ENCODE measurements around the gene RNF7. TPM values are rescaled to one million over a fixed set of nuclear protein-coding genes. Genes with fewer than 3 reads are reported as not detected.

The RNF7 gene
- total RNA-seq, 1 experiment from 2014 or later = 126 TPM

- Mint-ChIP-seq H3K36me3 (ENCODE audit: insufficient read depth in 1 of 3, low read depth in 3 of 3) (no peaks in the 10 kb centered on the region; a peak in 1 of 7 replicates), H3K4me3 (no peak overlapping the region), H3K9me3 (peaks cover 0 to 4% of the 10 kb centered on the region in 2 experiments; a peak in 2 of 5 replicates), H3K27me3 (ENCODE audit: low read depth) (peaks cover 4% of the 10 kb centered on the region), H3K4me1 (peaks cover 10 to 13% of the 10 kb centered on the region in 2 experiments), H3K27ac (no peak overlapping the region)
- Histone ChIP-seq H4K5ac (ENCODE audit: insufficient read length, low read depth, low read length) (no peak overlapping the region), H2BK20ac (ENCODE audit: low read depth, low read length, poor library complexity, severe bottlenecking) (no peak overlapping the region), H3K79me1 (ENCODE audit: insufficient read depth, low read depth, low read length, poor library complexity, severe bottlenecking) (no peaks in the 10 kb centered on the region), H2BK12ac (ENCODE audit: insufficient read length, low read depth, low read length) (no peak overlapping the region), H3K23me2 (ENCODE audit: insufficient read length, low read depth, low read length, poor library complexity, severe bottlenecking) (no peaks in the 10 kb centered on the region), H3K56ac (ENCODE audit: insufficient read length, low read depth, low read length) (no peak overlapping the region), H3K27me3 (ENCODE audit: insufficient read depth, low read length) (no peaks in the 10 kb centered on the region), H4K8ac (replicated peaks; ENCODE audit: insufficient read length, low read depth, low read length) (no peak overlapping the region), H3K4me2 (ENCODE audit: insufficient read depth, insufficient read length, low read length) (no peak overlapping the region), H2AFZ (ENCODE audit: low read length) (no peak overlapping the region), H3T11ph (ENCODE audit: low read length) (no peak overlapping the region), H3K14ac (ENCODE audit: insufficient read depth, low read length) (no peak overlapping the region), H3K9ac (ENCODE audit: extremely low read depth, insufficient read length, low read length) (no peak overlapping the region), H3K4me1 (ENCODE audit: insufficient read depth, low read length) (no peaks in the 10 kb centered on the region), H3K9me3 (ENCODE audit: control insufficient read depth, low read depth, low read length) (no peaks in the 10 kb centered on the region), H3K27ac (ENCODE audit: insufficient read length, low read depth, low read length) (no peak overlapping the region), H2BK120ac (ENCODE audit: low read depth, low read length, poor library complexity, severe bottlenecking) (no peak overlapping the region), H2BK15ac (ENCODE audit: low read depth, low read length) (no peak overlapping the region), H3K4ac (ENCODE audit: low read depth, low read length) (no peak overlapping the region), H2AK5ac (ENCODE audit: insufficient read length, low read length) (no peak overlapping the region), H4K91ac (ENCODE audit: insufficient read length, low read depth, low read length) (no peak overlapping the region), H3K23ac (ENCODE audit: insufficient read length, low read depth, low read length) (no peak overlapping the region), H3K79me2 (ENCODE audit: insufficient read depth, low read length) (no peaks in the 10 kb centered on the region), H4K20me1 (ENCODE audit: control insufficient read depth, insufficient read depth, insufficient read length) (no peaks in the 10 kb centered on the region), H2BK5ac (ENCODE audit: insufficient read length, low read length) (no peak overlapping the region), H3K18ac (ENCODE audit: insufficient read length, low read depth, low read length) (no peak overlapping the region)
- DNase-seq = no peak
- WGBS (ENCODE audit: extremely low coverage, insufficient read length, low lambda C conversion rate) = no CpG with 5 or more reads among the region's 2 CpGs
- TF ChIP-seq CTCF (conservative IDR thresholded peaks at IDR 0.05) = no peak
These were observed 29.0 kb downstream of the RNF7 start for GRCh38 chr3:141767066-141767465.
